Measurements from ENCODE around the gene PLOD2. TPM values are rescaled to one million over a fixed set of nuclear protein-coding genes. Genes with fewer than 3 reads are reported as not detected.

The PLOD2 gene
- total RNA-seq, 2 experiments from 2014 or later = not detected

- no peak overlapping the region for H3K27ac ChIP-seq (ENCODE audit: low read depth, low read length, poor library complexity, severe bottlenecking)
- ChIA-PET POLR2A (interaction anchor here (0.5 to 1.1 kb wide), 3 partner anchors 10 to 673 kb away, joined by 3 to 4 read pairs (median 3); no protein-coding TSS in a partner anchor), CTCF (ENCODE audit: unreplicated experiment) (no interaction called here)
- no peak overlapping the region for H3K4me3 ChIP-seq (ENCODE audit: low read depth, low read length, poor library complexity, severe bottlenecking)
- no peaks in the 10 kb centered on the region for H3K79me2 ChIP-seq (ENCODE audit: insufficient read depth, low read depth, low read length)
- H3K4me1 ChIP-seq (ENCODE audit: insufficient read depth, low read length, poor library complexity, severe bottlenecking) = no peaks in the 10 kb centered on the region
- BruUV-seq (replicated peaks) = no TSS peak
- H3K4me2 ChIP-seq (ENCODE audit: low read length) = no peak overlapping the region
- intact Hi-C loops (cut with micrococcal nuclease; ENCODE audit: unreplicated experiment) = no loop called here
- DNase-seq (ENCODE audit: low spot score) = no peak
- no peak overlapping the region for H2AFZ ChIP-seq (ENCODE audit: low read length)
- no peaks in the 10 kb centered on the region for H3K9me3 ChIP-seq (ENCODE audit: low read length)
- no peak for TF ChIP-seq CTCF (conservative IDR thresholded peaks at IDR 0.05; ENCODE audit: low read length)
- no peak for TF ChIP-seq EZH2phosphoT487 (IDR thresholded peaks at IDR 0.05; ENCODE audit: borderline replicate concordance, low read depth, low read length)
- H3K36me3 ChIP-seq (ENCODE audit: insufficient read depth, low read length) = no peaks in the 10 kb centered on the region
- H3K9me2 ChIP-seq (ENCODE audit: insufficient read depth, low read length) = no peaks in the 10 kb centered on the region
- no peaks in the 10 kb centered on the region for H4K20me1 ChIP-seq (ENCODE audit: insufficient read depth, low read length)
Measured at GRCh38 chr3:146200461-146201220, 39.7 kb upstream of the PLOD2 start.

- BruUV-seq (replicated peaks) = no TSS peak
- POLR2A ChIA-PET = interaction anchor here (0.8 kb wide), 1 partner anchor 133 kb away, joined by 3 read pairs; no protein-coding TSS in a partner anchor
- no peak overlapping the region for H2AFZ ChIP-seq (ENCODE audit: low read length)
- no peaks in the 10 kb centered on the region for H3K36me3 ChIP-seq (ENCODE audit: insufficient read depth, low read length)
- no peaks in the 10 kb centered on the region for H4K20me1 ChIP-seq (ENCODE audit: insufficient read depth, low read length)
- H3K4me1 ChIP-seq (ENCODE audit: insufficient read depth, low read length, poor library complexity, severe bottlenecking) = no peaks in the 10 kb centered on the region
- H3K4me3 ChIP-seq (ENCODE audit: low read depth, low read length, poor library complexity, severe bottlenecking) = no peak overlapping the region
- H3K9me2 ChIP-seq (ENCODE audit: insufficient read depth, low read length) = no peaks in the 10 kb centered on the region
- H3K4me2 ChIP-seq (ENCODE audit: low read length) = no peak overlapping the region
- no peak for TF ChIP-seq CTCF (conservative IDR thresholded peaks at IDR 0.05; ENCODE audit: low read length)
- no peaks in the 10 kb centered on the region for H3K79me2 ChIP-seq (ENCODE audit: insufficient read depth, low read depth, low read length)
- intact Hi-C loops (cut with micrococcal nuclease; ENCODE audit: unreplicated experiment) = no loop called here
- H3K27ac ChIP-seq (ENCODE audit: low read depth, low read length, poor library complexity, severe bottlenecking) = no peak overlapping the region
- DNase-seq (ENCODE audit: low spot score) = no peak
- no peaks in the 10 kb centered on the region for H3K9me3 ChIP-seq (ENCODE audit: low read length)
- CTCF ChIA-PET (ENCODE audit: unreplicated experiment) = no interaction called here
Measured at GRCh38 chr3:146199762-146200161, 38.8 kb upstream of the PLOD2 start.

GRCh38 chr3:146196789-146197188 is 35.8 kb upstream of the PLOD2 start:
- TF ChIP-seq EZH2phosphoT487 (IDR thresholded peaks at IDR 0.05; ENCODE audit: borderline replicate concordance, low read depth, low read length) (no peak), CTCF (conservative IDR thresholded peaks at IDR 0.05; ENCODE audit: low read length) (no peak)
- DNase-seq (ENCODE audit: low spot score) = no peak
- intact Hi-C loops (cut with micrococcal nuclease; ENCODE audit: unreplicated experiment) = no loop called here
- H3K9me2 ChIP-seq (ENCODE audit: insufficient read depth, low read length) = no peaks in the 10 kb centered on the region
- no peak overlapping the region for H3K4me2 ChIP-seq (ENCODE audit: low read length)
- no peak overlapping the region for H3K4me3 ChIP-seq (ENCODE audit: low read depth, low read length, poor library complexity, severe bottlenecking)
- H3K27ac ChIP-seq (ENCODE audit: low read depth, low read length, poor library complexity, severe bottlenecking) = no peak overlapping the region
- H2AFZ ChIP-seq (ENCODE audit: low read length) = no peak overlapping the region
- H3K79me2 ChIP-seq (ENCODE audit: insufficient read depth, low read depth, low read length) = no peaks in the 10 kb centered on the region
- no peaks in the 10 kb centered on the region for H3K9me3 ChIP-seq (ENCODE audit: low read length)
- no peaks in the 10 kb centered on the region for H3K4me1 ChIP-seq (ENCODE audit: insufficient read depth, low read length, poor library complexity, severe bottlenecking)
- CTCF ChIA-PET (ENCODE audit: unreplicated experiment) = no interaction called here
- BruUV-seq (replicated peaks) = no TSS peak
- no peaks in the 10 kb centered on the region for H3K36me3 ChIP-seq (ENCODE audit: insufficient read depth, low read length)
- H4K20me1 ChIP-seq (ENCODE audit: insufficient read depth, low read length) = no peaks in the 10 kb centered on the region
- POLR2A ChIA-PET = no interaction called here

All from OCI-LY7 (cell line).